Loucy (cell line): ENCODE results near the gene GPI.

ENCODE experiments used
- H2AFZ ChIP-seq: fragments of 200-600 bp; sonication (generic); 2 replicates; pipeline ENCODE4 v1.6.0; 2016; ENCODE audit warnings: antibody characterized with exemption, mild to moderate bottlenecking, low read length, moderate library complexity
- H3F3A ChIP-seq: fragments of 200-600 bp; 2 replicates; pipeline ENCODE4 v1.6.0; 2016; ENCODE audit warnings: antibody characterized with exemption, low read depth, mild to moderate bottlenecking
- H3K27me3 ChIP-seq: fragments of 200-600 bp; sonication (generic); 2 replicates; pipeline ENCODE4 v1.6.1; 2014; ENCODE audit warnings: low read length, mild to moderate bottlenecking; ENCODE audit not compliant: insufficient read depth, poor library complexity, severe bottlenecking
- H3K36me3 ChIP-seq: fragments of 200-600 bp; sonication (generic); 2 replicates; pipeline ENCODE4 v1.6.1; 2016; ENCODE audit warnings: low read length; ENCODE audit not compliant: insufficient read depth
- H3K4me1 ChIP-seq: fragments of 200-600 bp; sonication (generic); 2 replicates; pipeline ENCODE4 v1.5.1; 2014; ENCODE audit warnings: low read length, mild to moderate bottlenecking; ENCODE audit not compliant: insufficient read depth, poor library complexity, severe bottlenecking
- H3K4me2 ChIP-seq: fragments of 200-600 bp; sonication (generic); 2 replicates; pipeline ENCODE4 v1.6.0; 2014; ENCODE audit warnings: antibody characterized with exemption, low read length, low read depth, mild to moderate bottlenecking; ENCODE audit not compliant: poor library complexity, severe bottlenecking
- H3K4me3 ChIP-seq: fragments of 200-600 bp; sonication (generic); 2 replicates; pipeline ENCODE4 v1.5.1; 2014; ENCODE audit warnings: low read length, mild to moderate bottlenecking, mixed read lengths; ENCODE audit not compliant: poor library complexity, severe bottlenecking
- H3K79me2 ChIP-seq: fragments of 200-600 bp; sonication (generic); 2 replicates; pipeline ENCODE4 v1.6.1; 2014; ENCODE audit warnings: low read length; ENCODE audit not compliant: insufficient read depth
- H3K9ac ChIP-seq: fragments of 200-600 bp; sonication (generic); 2 replicates; pipeline ENCODE4 v1.6.0; 2014; ENCODE audit warnings: mild to moderate bottlenecking, low read depth, low read length, moderate library complexity; ENCODE audit not compliant: poor library complexity, severe bottlenecking
- H3K9me2 ChIP-seq: fragments of 200-600 bp; sonication (generic); replicated peaks from 2 replicates; pipeline ENCODE4 v1.6.1; 2016; ENCODE audit warnings: low read depth, low read length, mixed read lengths
- H3K9me3 ChIP-seq: fragments of 200-600 bp; sonication (generic); 2 replicates; pipeline ENCODE4 v1.6.1; 2014; ENCODE audit warnings: mild to moderate bottlenecking, antibody characterized with exemption, low read length, low read depth; ENCODE audit not compliant: insufficient read depth
- H4K20me1 ChIP-seq: fragments of 200-600 bp; sonication (generic); 2 replicates; pipeline ENCODE4 v1.6.0; 2014; ENCODE audit warnings: antibody characterized with exemption, low read length, mild to moderate bottlenecking; ENCODE audit not compliant: insufficient read depth, poor library complexity, severe bottlenecking
- EZH2phosphoT487 ChIP-seq: fragments of 200-600 bp; IDR thresholded peaks from 2 replicates; pipeline ENCODE4 v1.6.1; 2018; ENCODE audit warnings: antibody characterized with exemption, mild to moderate bottlenecking, moderate library complexity, borderline replicate concordance
- TF ChIP-seq, protein P1 (sequence below): fragments of 200-600 bp; sonication (generic); conservative IDR thresholded peaks from 2 replicates; pipeline ENCODE4 v1.5.1; 2014; ENCODE audit warnings: mild to moderate bottlenecking, antibody characterized with exemption, low read length

GPI gene

DNA sequence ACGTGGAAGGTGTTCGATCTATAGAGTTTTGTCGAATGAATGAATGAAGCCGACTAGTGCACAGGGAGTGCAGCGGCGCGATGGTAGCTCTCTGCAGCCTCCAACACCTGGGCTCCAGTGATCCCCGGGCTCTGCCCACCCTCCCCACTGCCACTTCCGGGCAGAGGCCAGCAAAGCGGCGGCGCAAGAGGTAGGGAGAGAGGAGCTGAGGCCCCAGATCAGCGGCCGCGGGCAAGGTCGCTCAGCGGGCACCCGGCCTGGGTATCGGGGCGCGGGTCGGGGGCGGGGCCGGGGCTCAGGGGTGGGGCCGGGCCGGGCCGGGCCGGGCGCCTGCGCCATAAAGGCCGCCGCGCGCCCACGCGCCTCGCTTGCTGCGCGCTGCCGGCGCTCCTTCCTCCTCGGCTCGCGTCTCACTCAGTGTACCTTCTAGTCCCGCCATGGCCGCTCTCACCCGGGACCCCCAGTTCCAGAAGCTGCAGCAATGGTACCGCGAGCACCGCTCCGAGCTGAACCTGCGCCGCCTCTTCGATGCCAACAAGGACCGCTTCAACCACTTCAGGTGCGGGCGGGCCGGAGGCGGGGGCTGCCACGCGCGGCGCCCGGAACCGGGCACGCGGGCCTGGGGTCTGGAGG, at the start of gene GPI:
GPI (plus strand) TSS at position 367 of the 633 bp plus-strand sequence; CDS start at position 438, 71 bp downstream.
- Histone ChIP-seq H3K4me1 (peaks cover 41% of the 10 kb centered on the region), H3K9me3 (no peaks in the 10 kb centered on the region), H3K4me3 (peak within 1 kb of the TSS; percentile 98), H3K9me2 (no peaks in the 10 kb centered on the region), H3K79me2 (peaks cover 49% of the 10 kb centered on the region), H3K27me3 (no peaks in the 10 kb centered on the region), H4K20me1 (peaks cover 45% of the 10 kb centered on the region), H2AFZ (peak within 1 kb of the TSS; percentile 92), H3K9ac (peak within 1 kb of the TSS; percentile 99), H3F3A (0 out of 2 replicates have a peak, but pooled peaks cover 8% of the 10 kb centered on the region), H3K4me2 (peak within 1 kb of the TSS; percentile 90), H3K36me3 (peaks cover 29% of the 10 kb centered on the region; the same call in 1 of the 2 replicates)
- TF ChIP-seq, protein P1, sequence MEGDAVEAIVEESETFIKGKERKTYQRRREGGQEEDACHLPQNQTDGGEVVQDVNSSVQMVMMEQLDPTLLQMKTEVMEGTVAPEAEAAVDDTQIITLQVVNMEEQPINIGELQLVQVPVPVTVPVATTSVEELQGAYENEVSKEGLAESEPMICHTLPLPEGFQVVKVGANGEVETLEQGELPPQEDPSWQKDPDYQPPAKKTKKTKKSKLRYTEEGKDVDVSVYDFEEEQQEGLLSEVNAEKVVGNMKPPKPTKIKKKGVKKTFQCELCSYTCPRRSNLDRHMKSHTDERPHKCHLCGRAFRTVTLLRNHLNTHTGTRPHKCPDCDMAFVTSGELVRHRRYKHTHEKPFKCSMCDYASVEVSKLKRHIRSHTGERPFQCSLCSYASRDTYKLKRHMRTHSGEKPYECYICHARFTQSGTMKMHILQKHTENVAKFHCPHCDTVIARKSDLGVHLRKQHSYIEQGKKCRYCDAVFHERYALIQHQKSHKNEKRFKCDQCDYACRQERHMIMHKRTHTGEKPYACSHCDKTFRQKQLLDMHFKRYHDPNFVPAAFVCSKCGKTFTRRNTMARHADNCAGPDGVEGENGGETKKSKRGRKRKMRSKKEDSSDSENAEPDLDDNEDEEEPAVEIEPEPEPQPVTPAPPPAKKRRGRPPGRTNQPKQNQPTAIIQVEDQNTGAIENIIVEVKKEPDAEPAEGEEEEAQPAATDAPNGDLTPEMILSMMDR: no peak
- no peak for TF ChIP-seq EZH2phosphoT487

DNA sequence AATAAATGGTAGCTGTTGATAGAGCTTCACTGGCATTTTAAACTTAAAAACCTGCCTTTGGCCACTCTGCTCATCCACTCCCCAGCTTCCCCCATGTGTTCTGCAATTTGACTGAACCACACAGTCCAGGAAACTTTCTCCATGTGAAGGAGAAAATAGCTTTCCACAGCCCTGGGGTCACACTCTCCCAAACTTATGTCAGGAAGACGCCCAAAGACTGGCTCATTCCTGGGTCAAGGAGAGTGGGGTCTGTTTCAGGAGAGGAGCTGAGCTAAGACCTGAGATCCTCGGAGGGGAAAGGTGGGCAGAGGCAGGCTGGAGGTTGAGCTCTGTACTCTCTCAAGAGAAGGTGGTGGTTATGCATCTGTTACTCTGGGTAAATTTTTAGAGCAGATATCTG, 48.7 kb upstream of the GPI start:
- H4K20me1 ChIP-seq: no peaks in the 10 kb centered on the region
- no peaks in the 10 kb centered on the region for H3F3A ChIP-seq
- peaks cover 10% of the 10 kb centered on the region for H3K4me1 ChIP-seq
- no peak overlapping the region for H2AFZ ChIP-seq
- H3K27me3 ChIP-seq: no peaks in the 10 kb centered on the region
- H3K9ac ChIP-seq: no peak overlapping the region
- TF ChIP-seq EZH2phosphoT487: no peak
- TF ChIP-seq, protein P1: no peak
- H3K4me3 ChIP-seq: no peak overlapping the region
- H3K4me2 ChIP-seq: no peak overlapping the region
- no peaks in the 10 kb centered on the region for H3K79me2 ChIP-seq
- H3K9me3 ChIP-seq: no peaks in the 10 kb centered on the region
- H3K36me3 ChIP-seq: no peaks in the 10 kb centered on the region
- H3K9me2 ChIP-seq: no peaks in the 10 kb centered on the region

DNA sequence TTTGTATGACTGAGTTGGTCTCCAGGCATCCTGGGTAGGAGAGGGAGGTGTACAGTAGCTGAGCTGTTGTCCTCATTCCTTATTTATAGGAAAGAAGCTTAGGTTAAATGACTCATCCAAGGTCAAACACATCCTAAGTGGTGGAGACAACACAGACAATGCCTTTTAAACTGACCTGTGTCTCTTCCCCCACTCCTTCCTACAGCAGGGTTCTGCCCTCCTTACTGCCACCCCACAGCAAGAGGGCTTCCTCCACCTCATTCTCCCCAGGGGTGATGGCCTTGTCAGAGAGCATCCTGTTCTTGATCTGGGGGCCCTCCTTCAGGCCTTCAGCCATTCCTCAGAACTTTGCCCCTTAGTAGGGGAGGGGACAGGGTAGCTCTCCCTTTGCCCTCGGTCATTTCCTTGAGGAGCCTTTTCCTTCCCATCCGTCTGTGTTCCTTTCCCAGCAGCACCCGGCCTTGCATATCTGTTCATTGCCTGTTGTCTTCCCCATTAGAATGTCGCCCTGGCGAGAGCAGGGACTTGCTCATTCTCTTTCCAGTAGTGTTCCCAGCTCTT, 48.2 kb upstream of the GPI start:
- Histone ChIP-seq H3K36me3 (no peaks in the 10 kb centered on the region), H3K4me3 (no peak overlapping the region), H3K4me1 (peaks cover 10% of the 10 kb centered on the region), H4K20me1 (no peaks in the 10 kb centered on the region), H3F3A (no peaks in the 10 kb centered on the region), H3K79me2 (no peaks in the 10 kb centered on the region), H3K9me2 (no peaks in the 10 kb centered on the region), H3K27me3 (no peaks in the 10 kb centered on the region), H2AFZ (no peak overlapping the region), H3K9ac (no peak overlapping the region), H3K4me2 (no peak overlapping the region), H3K9me3 (no peaks in the 10 kb centered on the region)
- TF ChIP-seq EZH2phosphoT487: no peak
- TF ChIP-seq, protein P1: no peak
